ENCODE measurements around the gene COX6A2. TPM values are rescaled to one million over a fixed set of nuclear protein-coding genes. Genes with fewer than 3 reads are reported as not detected.

COX6A2 gene
- polyA plus RNA-seq, 1 experiment: not detected

- TF ChIP-seq CTCF (IDR thresholded peaks at IDR 0.05; ENCODE audit: insufficient read depth, low read depth, low read length): peak; percentile 82
- H3K4me3 ChIP-seq (ENCODE audit: low read depth, low read length): peak within 1 kb of the TSS; percentile 71
- DNase-seq (ENCODE audit: low read depth): peak; percentile 82
- H3K36me3 ChIP-seq (ENCODE audit: control insufficient read depth, insufficient read depth, low read length): peaks cover 13% of the 10 kb centered on the region
- CTCF ChIA-PET: interaction anchor here (0.7 to 5.2 kb wide), 13 partner anchors 11 to 505 kb away, joined by 3 to 52 read pairs (median 4); partner anchors contain the start of genes TGFB1I1 and ZNF843
- H3K27me3 ChIP-seq (ENCODE audit: control insufficient read depth, insufficient read depth, low read length): no peaks in the 10 kb centered on the region
- POLR2A ChIA-PET: interaction anchor here (0.6 to 2.3 kb wide), 6 partner anchors 13 to 531 kb away, joined by 3 to 8 read pairs (median 4); partner anchors contain the start of genes FUS, SLC5A2 and TGFB1I1
Measured at GRCh38 chr16:31458844-31459686, 30.9 kb upstream of the COX6A2 start, which contains the start of gene ARMC5. Gene ARMC5, plus strand, starts transcription at chr16:31459501. Its CDS starts 24 bp downstream, at chr16:31459525.

DNA sequence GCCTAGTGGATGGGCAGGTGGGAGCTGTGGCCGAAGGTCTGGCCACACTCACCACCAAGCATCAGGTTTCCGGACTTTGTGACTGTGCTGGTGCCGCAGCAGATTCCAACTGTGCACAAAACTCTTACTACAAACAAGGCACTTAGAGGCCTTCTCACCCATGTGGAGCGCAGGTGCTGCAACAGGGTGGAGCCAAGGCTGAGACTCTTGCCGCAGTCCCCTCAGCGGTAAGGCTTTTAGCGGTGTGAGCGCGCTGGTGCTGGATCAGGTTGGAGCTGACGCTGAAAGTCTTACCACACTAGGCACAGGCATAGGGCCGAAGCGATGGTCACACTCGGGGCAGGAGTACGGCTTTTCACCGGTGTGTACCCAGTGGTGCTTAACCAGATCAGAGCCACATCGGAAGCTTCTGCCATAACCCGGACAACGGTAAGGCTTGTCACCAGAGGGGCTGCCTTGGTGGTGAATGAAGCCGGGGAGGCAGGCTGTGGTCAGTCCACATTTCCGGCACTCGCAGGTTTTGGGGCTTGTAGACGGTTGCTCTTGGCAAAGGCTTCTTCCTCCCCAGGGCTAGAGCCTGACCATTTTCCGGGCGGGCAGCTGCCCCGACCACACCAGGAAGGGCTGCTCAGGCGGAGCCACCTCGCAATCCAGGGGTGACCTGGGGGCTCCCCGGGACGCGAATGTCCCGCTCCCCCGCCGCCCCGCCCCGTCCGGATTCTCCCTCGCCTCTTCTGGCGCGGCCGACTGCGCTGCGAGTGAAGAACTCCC lies 30.1 kb upstream of the COX6A2 start:
- ChIA-PET POLR2A (interaction anchor here (0.7 to 2.3 kb wide), 2 partner anchors 24 to 278 kb away, joined by 3 to 8 read pairs; partner anchors contain the start of genes FUS and SLC5A2), CTCF (interaction anchor here (0.7 to 5.2 kb wide), 13 partner anchors 12 to 504 kb away, joined by 3 to 52 read pairs (median 4); partner anchors contain the start of genes TGFB1I1 and ZNF843)
- DNase-seq (ENCODE audit: low read depth): no peak
- H3K36me3 ChIP-seq (ENCODE audit: control insufficient read depth, insufficient read depth, low read length): peaks cover 11% of the 10 kb centered on the region
- peak overlapping the region; percentile 71 for H3K4me3 ChIP-seq (ENCODE audit: low read depth, low read length)
- no peaks in the 10 kb centered on the region for H3K27me3 ChIP-seq (ENCODE audit: control insufficient read depth, insufficient read depth, low read length)
- no peak for TF ChIP-seq CTCF (IDR thresholded peaks at IDR 0.05; ENCODE audit: insufficient read depth, low read depth, low read length)

- ChIA-PET POLR2A (no interaction called here), CTCF (interaction anchor here (1.3 to 1.5 kb wide), 2 partner anchors 23 to 412 kb away, joined by 3 read pairs; no protein-coding TSS in a partner anchor)
- no peak overlapping the region for H3K4me3 ChIP-seq (ENCODE audit: low read depth, low read length)
- no peaks in the 10 kb centered on the region for H3K27me3 ChIP-seq (ENCODE audit: control insufficient read depth, insufficient read depth, low read length)
- peaks cover 3% of the 10 kb centered on the region for H3K36me3 ChIP-seq (ENCODE audit: control insufficient read depth, insufficient read depth, low read length)
- DNase-seq (ENCODE audit: low read depth): no peak
- no peak for TF ChIP-seq CTCF (IDR thresholded peaks at IDR 0.05; ENCODE audit: insufficient read depth, low read depth, low read length)
Measured at GRCh38 chr16:31456988-31457360, 28.8 kb upstream of the COX6A2 start.

DNA sequence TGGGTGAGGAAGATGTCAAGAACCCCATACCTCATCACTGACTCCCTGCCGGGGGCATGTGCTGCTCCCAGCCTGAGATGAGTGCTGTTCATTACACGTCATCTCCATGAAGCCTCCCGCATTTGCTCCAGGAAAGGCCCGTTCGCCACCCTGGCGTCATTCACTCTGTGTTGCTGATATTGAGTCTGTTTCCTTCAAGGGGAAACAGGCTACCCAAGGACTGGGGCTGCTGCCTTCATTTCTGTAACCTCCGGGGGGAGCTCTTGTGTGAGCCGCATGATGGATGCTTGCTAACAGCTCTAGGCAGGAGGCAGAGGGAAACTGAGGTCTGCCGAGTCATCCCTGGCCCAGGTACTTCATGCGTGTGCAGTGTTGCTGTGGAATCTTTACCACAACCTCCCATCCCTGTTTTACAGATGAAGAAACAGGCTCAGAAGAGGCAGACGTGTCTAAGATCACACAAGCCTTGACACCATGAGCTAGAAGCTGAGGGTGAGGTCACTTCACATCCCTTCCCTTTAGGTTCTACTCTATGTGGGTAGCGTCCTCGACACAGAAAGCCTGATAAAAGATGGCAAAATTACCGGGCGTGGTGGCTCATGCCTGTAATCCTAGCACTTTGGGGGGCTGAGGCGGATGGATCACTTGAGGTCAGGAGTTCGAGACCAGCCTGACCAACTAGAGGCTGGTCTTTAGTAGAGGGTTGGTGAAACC lies 27.6 kb upstream of the COX6A2 start:
- POLR2A ChIA-PET: no interaction called here
- peak; percentile 44 for TF ChIP-seq CTCF (IDR thresholded peaks at IDR 0.05; ENCODE audit: insufficient read depth, low read depth, low read length)
- Histone ChIP-seq H3K27me3 (ENCODE audit: control insufficient read depth, insufficient read depth, low read length) (no peaks in the 10 kb centered on the region), H3K36me3 (ENCODE audit: control insufficient read depth, insufficient read depth, low read length) (no peaks in the 10 kb centered on the region; the same call in 1 of the 2 replicates), H3K4me3 (ENCODE audit: low read depth, low read length) (no peak overlapping the region)
- DNase-seq (ENCODE audit: low read depth): no peak
- CTCF ChIA-PET: interaction anchor here (0.6 to 1.5 kb wide), 2 partner anchors 24 to 503 kb away, joined by 3 read pairs; no protein-coding TSS in a partner anchor

All from BJ (cell line).